Measurements from ENCODE around the gene PDAP1. TPM values are rescaled to one million over a fixed set of nuclear protein-coding genes. Genes with fewer than 3 reads are reported as not detected.

Gene PDAP1
- total RNA-seq, 2 experiments from 2014 or later = 35.0 to 38.0 TPM

DNA sequence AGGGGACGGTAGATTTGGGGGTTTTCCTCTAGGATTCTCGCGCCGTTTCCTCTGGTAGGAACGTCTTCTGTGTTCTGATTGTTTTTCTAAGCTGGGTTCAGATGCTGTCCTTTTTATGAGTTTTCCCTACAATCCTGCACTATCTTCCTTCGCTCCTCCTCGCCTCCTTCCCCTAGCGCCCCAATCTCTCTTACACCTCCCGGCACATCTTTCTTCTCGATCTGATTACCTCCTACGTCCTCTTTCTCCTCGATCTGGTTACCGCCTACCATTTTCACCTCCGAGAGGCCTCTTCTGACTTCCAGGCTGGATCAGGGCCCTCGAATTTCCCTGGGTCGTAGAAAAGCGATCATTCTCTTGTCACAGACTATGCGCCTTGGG, 785 bp upstream of the PDAP1 start:
- ChIA-PET POLR2A (interaction anchor here (0.6 to 4.2 kb wide), 33 partner anchors 10 to 1020 kb away, joined by 3 to 105 read pairs (median 5); partner anchors contain the start of genes ARPC1A, ARPC1B, ATP5MF and CPSF4), CTCF (interaction anchor here (0.9 kb wide), 1 partner anchor 43 kb away, joined by 5 read pairs; no protein-coding TSS in a partner anchor)
- Histone ChIP-seq H3K27ac (ENCODE audit: low read depth in 1 of 2, low read length in 2 of 2) (peak overlapping the region; percentile 98 to 99), H3K36me3 (ENCODE audit: insufficient read depth, low read length) (peaks cover 45% of the 10 kb centered on the region), H3K4me1 (ENCODE audit: insufficient read depth, low read length) (peaks cover 51% of the 10 kb centered on the region), H3K4me3 (ENCODE audit: low read length) (peak overlapping the region; percentile 99), H3K9me3 (ENCODE audit: control insufficient read depth in 1 of 2, insufficient read depth in 1 of 2, low read length in 2 of 2) (no peaks in the 10 kb centered on the region), H3K27me3 (ENCODE audit: control insufficient read depth in 1 of 2, insufficient read depth in 2 of 2, low read length in 2 of 2) (no peaks in the 10 kb centered on the region)
- H3K4me3 Mint-ChIP-seq = peak overlapping the region; percentile 93
- intact Hi-C loops (cut with DNase I, micrococcal nuclease) = loop anchor here (1.0 to 10.0 kb wide), 7 partner anchors 16 to 96 kb away; partner anchors contain the start of genes ARPC1A (in 1 of the 2), ATP5MF (in 1 of the 2) and ZKSCAN5 (in 1 of the 2)
- ATAC-seq (ENCODE audit: poor library complexity) (peak; percentile 28), DNase-seq (peak in 1 of 14 experiments; percentile 36)
- no peaks in the 10 kb centered on the region for H3K9me3 Mint-ChIP-seq
- H3K36me3 Mint-ChIP-seq (ENCODE audit: low read depth) = peaks cover 68% of the 10 kb centered on the region
- H3K27me3 Mint-ChIP-seq = no peaks in the 10 kb centered on the region
- TF ChIP-seq, protein P1, sequence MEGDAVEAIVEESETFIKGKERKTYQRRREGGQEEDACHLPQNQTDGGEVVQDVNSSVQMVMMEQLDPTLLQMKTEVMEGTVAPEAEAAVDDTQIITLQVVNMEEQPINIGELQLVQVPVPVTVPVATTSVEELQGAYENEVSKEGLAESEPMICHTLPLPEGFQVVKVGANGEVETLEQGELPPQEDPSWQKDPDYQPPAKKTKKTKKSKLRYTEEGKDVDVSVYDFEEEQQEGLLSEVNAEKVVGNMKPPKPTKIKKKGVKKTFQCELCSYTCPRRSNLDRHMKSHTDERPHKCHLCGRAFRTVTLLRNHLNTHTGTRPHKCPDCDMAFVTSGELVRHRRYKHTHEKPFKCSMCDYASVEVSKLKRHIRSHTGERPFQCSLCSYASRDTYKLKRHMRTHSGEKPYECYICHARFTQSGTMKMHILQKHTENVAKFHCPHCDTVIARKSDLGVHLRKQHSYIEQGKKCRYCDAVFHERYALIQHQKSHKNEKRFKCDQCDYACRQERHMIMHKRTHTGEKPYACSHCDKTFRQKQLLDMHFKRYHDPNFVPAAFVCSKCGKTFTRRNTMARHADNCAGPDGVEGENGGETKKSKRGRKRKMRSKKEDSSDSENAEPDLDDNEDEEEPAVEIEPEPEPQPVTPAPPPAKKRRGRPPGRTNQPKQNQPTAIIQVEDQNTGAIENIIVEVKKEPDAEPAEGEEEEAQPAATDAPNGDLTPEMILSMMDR (IDR thresholded peaks at IDR 0.05) = no peak
- peaks cover 52% of the 10 kb centered on the region for H3K4me1 Mint-ChIP-seq (ENCODE audit: low read depth)
- H3K27ac Mint-ChIP-seq = peak overlapping the region; percentile 87

DNA sequence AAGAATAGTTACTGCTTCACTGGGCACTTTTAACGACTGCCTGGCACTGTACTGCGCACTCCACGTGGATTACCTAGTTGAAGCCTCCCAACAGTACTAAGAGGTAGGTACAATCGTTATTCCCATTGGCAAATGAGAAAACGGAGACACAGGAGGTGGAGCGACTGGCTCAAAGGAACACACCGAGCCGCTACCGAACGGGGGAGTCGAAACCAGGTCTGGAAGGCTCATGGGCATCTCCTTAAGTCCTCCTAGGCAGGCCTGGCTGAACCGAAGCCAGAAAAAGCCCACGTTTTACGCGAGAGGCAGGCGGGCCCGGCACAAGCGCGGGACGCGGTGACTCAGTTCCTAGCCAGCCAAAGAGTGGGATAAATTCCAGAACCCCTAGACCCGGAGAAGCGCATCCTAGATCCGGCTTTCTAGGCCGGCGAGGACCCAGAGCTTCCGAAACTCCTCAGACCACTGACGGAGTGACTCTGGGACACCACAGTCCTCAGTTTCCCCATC, 472 bp downstream of the PDAP1 start:
- H3K27me3 Mint-ChIP-seq = no peaks in the 10 kb centered on the region
- TF ChIP-seq, protein P1 (IDR thresholded peaks at IDR 0.05) = no peak
- peaks cover 44% of the 10 kb centered on the region for H3K36me3 ChIP-seq (ENCODE audit: insufficient read depth, low read length)
- DNase-seq = peak in 9 of 14 experiments; percentile 11 to 63 (median 29)
- H3K27ac Mint-ChIP-seq = peak overlapping the region; percentile 87
- CTCF ChIA-PET = interaction anchor here (1.0 to 2.3 kb wide), 3 partner anchors 8 to 172 kb away, joined by 3 to 7 read pairs (median 4); partner anchors contain the start of gene ARPC1B
- H3K4me1 ChIP-seq (ENCODE audit: insufficient read depth, low read length) = peaks cover 55% of the 10 kb centered on the region
- peak overlapping the region; percentile 99 for H3K4me3 ChIP-seq (ENCODE audit: low read length)
- POLR2A ChIA-PET = interaction anchor here (0.7 to 4.2 kb wide), 19 partner anchors 8 to 1021 kb away, joined by 3 to 105 read pairs (median 15); partner anchors contain the start of genes ARPC1A, ARPC1B, CPSF4 and FAM200A
- peaks cover 60% of the 10 kb centered on the region for H3K4me1 Mint-ChIP-seq (ENCODE audit: low read depth)
- no peaks in the 10 kb centered on the region for H3K9me3 Mint-ChIP-seq
- no peak for ATAC-seq (ENCODE audit: poor library complexity)
- peak overlapping the region; percentile 98 to 99 for H3K27ac ChIP-seq (ENCODE audit: low read depth in 1 of 2, low read length in 2 of 2)
- intact Hi-C loops (cut with DNase I, micrococcal nuclease) = loop anchor here (1.0 to 10.0 kb wide), 10 partner anchors 15 to 97 kb away; partner anchors contain the start of genes ARPC1A (in 1 of the 2), ARPC1B (in 1 of the 2), ATP5MF (in 1 of the 2) and ZKSCAN5 (in 1 of the 2)
- H3K4me3 Mint-ChIP-seq = peak overlapping the region; percentile 93
- H3K9me3 ChIP-seq (ENCODE audit: control insufficient read depth in 1 of 2, insufficient read depth in 1 of 2, low read length in 2 of 2) = no peaks in the 10 kb centered on the region
- peaks cover 73% of the 10 kb centered on the region for H3K36me3 Mint-ChIP-seq (ENCODE audit: low read depth)
- H3K27me3 ChIP-seq (ENCODE audit: control insufficient read depth in 1 of 2, insufficient read depth in 2 of 2, low read length in 2 of 2) = no peaks in the 10 kb centered on the region

DNA sequence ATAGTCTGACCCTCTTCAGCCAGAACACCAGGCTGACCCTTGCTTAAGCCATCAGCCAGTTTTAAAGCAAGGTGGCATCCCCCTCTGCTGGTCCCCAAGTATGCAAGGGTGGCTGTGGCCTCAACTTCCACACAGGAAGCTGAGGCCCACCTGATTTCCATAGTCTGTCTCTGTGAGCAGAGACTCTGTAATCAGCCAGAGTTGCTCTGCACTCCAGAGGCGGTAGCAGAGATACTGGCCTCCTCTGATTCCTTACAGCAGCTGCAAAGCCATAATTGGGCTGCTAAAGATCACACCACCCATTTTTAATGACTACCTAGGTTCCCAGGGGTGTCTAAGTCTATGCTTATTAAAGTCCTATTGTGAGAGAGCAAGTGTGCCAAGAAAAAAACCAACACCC, 1.8 kb downstream of the PDAP1 start:
- ATAC-seq (ENCODE audit: poor library complexity) (no peak), DNase-seq (no peak)
- Mint-ChIP-seq H3K27me3 (no peaks in the 10 kb centered on the region), H3K9me3 (no peaks in the 10 kb centered on the region), H3K4me1 (ENCODE audit: low read depth) (peaks cover 61% of the 10 kb centered on the region), H3K27ac (peak overlapping the region; percentile 87), H3K36me3 (ENCODE audit: low read depth) (peaks cover 70% of the 10 kb centered on the region), H3K4me3 (peak overlapping the region; percentile 93)
- Histone ChIP-seq H3K27me3 (ENCODE audit: control insufficient read depth in 1 of 2, insufficient read depth in 2 of 2, low read length in 2 of 2) (no peaks in the 10 kb centered on the region), H3K27ac (ENCODE audit: low read depth in 1 of 2, low read length in 2 of 2) (peak overlapping the region; percentile 98 to 99), H3K4me1 (ENCODE audit: insufficient read depth, low read length) (peaks cover 55% of the 10 kb centered on the region), H3K4me3 (ENCODE audit: low read length) (no peak overlapping the region), H3K36me3 (ENCODE audit: insufficient read depth, low read length) (peaks cover 38% of the 10 kb centered on the region), H3K9me3 (ENCODE audit: control insufficient read depth in 1 of 2, insufficient read depth in 1 of 2, low read length in 2 of 2) (no peaks in the 10 kb centered on the region)
- CTCF ChIA-PET = interaction anchor here (1.8 to 2.3 kb wide), 2 partner anchors 32 to 41 kb away, joined by 4 to 7 read pairs; partner anchors contain the start of gene ARPC1B
- POLR2A ChIA-PET = interaction anchor here (0.8 to 4.2 kb wide), 7 partner anchors 8 to 1468 kb away, joined by 3 to 105 read pairs (median 9); partner anchors contain the start of genes ARPC1B, MEPCE, SRRT and ZCWPW1
- intact Hi-C loops (cut with DNase I, micrococcal nuclease) = loop anchor here in 1 of 2 experiments (10.0 kb wide), 1 partner anchor 82 kb away; the partner anchor contains the start of gene ARPC1A
- TF ChIP-seq, protein P1 (IDR thresholded peaks at IDR 0.05) = no peak
